Subcutaneous abdominal adipose tissue (tissue), 5 donors: Measurements from ENCODE around the gene DHRSX.
"Not testable (repeated sequence)": the region's sequence is repeated elsewhere in the genome, so short reads cannot be mapped to it uniquely, and the experiment has no call there.

ENCODE experiments used
- H3K27ac ChIP-seq: one replicate; pipeline ENCODE4 v1.7.0; 2013; ENCODE audit warnings: low read depth, mild to moderate bottlenecking, inconsistent platforms, low read length, moderate library complexity
- H3K27me3 ChIP-seq, 5 donors: one replicate each; pipeline ENCODE4 v1.7.0; 2013; ENCODE audit warnings: low read length in 5 of 5, inconsistent platforms in 1 of 5; ENCODE audit not compliant: control insufficient read depth in 5 of 5, insufficient read depth in 4 of 5
- H3K36me3 ChIP-seq, 5 donors: one replicate each; pipeline ENCODE4 v1.7.0; 2013; ENCODE audit warnings: low read length in 5 of 5; ENCODE audit not compliant: control insufficient read depth in 5 of 5, insufficient read depth in 5 of 5
- H3K4me1 ChIP-seq, 5 donors: one replicate each; pipeline ENCODE4 v1.7.0; 2013; ENCODE audit warnings: low read length in 5 of 5, mild to moderate bottlenecking in 3 of 5, moderate library complexity in 1 of 5; ENCODE audit not compliant: control insufficient read depth in 5 of 5, insufficient read depth in 5 of 5
- H3K4me3 ChIP-seq, 5 donors: one replicate each; pipeline ENCODE4 v1.7.0; 2013; ENCODE audit warnings: low read length in 5 of 5, low read depth in 1 of 5
- H3K9ac ChIP-seq, 5 donors: one replicate each; pipeline ENCODE4 v1.7.0; 2013; ENCODE audit warnings: low read length in 5 of 5, mild to moderate bottlenecking in 4 of 5, moderate library complexity in 3 of 5
- H3K9me3 ChIP-seq, 5 donors: one replicate each; pipeline ENCODE4 v1.7.0; 2013; ENCODE audit warnings: low read length in 5 of 5; ENCODE audit not compliant: control insufficient read depth in 5 of 5
- donor health status: healthy.
- donor health status: healthy.
- donor health status: healthy.
- donor health status: healthy.
- donor health status: healthy.

DHRSX gene

GRCh38 chrX:2284601-2285000, 216.2 kb downstream of the DHRSX start:
- Histone ChIP-seq H3K27me3 (no peaks in the 10 kb centered on the region), H3K4me1 (no peaks in the 10 kb centered on the region), H3K9me3 (no peaks in the 10 kb centered on the region), H3K4me3 (no peak overlapping the region), H3K9ac (no peak overlapping the region), H3K36me3 (peaks cover 9 to 31% (median 14%) of the 10 kb centered on the region in 5 donors), H3K27ac (no peak overlapping the region)

- Histone ChIP-seq H3K9ac (no peak overlapping the region), H3K4me1 (no peaks in the 10 kb centered on the region), H3K27me3 (no peaks in the 10 kb centered on the region)
Measured at GRCh38 chrX:2284133-2284532, 216.6 kb downstream of the DHRSX start.

GRCh38 chrX:2283111-2283859, 217.5 kb downstream of the DHRSX start:
- H3K4me3 ChIP-seq = no peak overlapping the region
- no peaks in the 10 kb centered on the region for H3K9me3 ChIP-seq
- H3K27me3 ChIP-seq = no peaks in the 10 kb centered on the region

More at GRCh38 chrX:2284133-2284532, 216.6 kb downstream of the DHRSX start:
- Histone ChIP-seq H3K4me3 (no peak overlapping the region), H3K36me3 (peaks cover 5 to 26% (median 11%) of the 10 kb centered on the region in 5 donors), H3K27ac (no peak overlapping the region), H3K9me3 (no peaks in the 10 kb centered on the region)

GRCh38 chrX:2282490-2283090, 218.2 kb downstream of the DHRSX start:
- Histone ChIP-seq H3K27me3 (no peaks in the 10 kb centered on the region), H3K27ac (no peak overlapping the region), H3K9ac (no peak overlapping the region), H3K36me3 (peaks cover 0 to 19% (median 3%) of the 10 kb centered on the region in 5 donors), H3K4me3 (no peak overlapping the region), H3K4me1 (no peaks in the 10 kb centered on the region), H3K9me3 (no peaks in the 10 kb centered on the region)

More at GRCh38 chrX:2283111-2283859, 217.5 kb downstream of the DHRSX start:
- H3K36me3 ChIP-seq = peaks cover 0 to 19% (median 6%) of the 10 kb centered on the region in 5 donors
- H3K9ac ChIP-seq = no peak overlapping the region
- H3K27ac ChIP-seq = no peak overlapping the region
- H3K4me1 ChIP-seq = no peaks in the 10 kb centered on the region

- Histone ChIP-seq H3K9ac (no peak overlapping the region), H3K9me3 (no peaks in the 10 kb centered on the region), H3K27me3 (no peaks in the 10 kb centered on the region), H3K4me1 (no peaks in the 10 kb centered on the region), H3K4me3 (no peak overlapping the region), H3K36me3 (peaks cover 0 to 7% (median 4%) of the 10 kb centered on the region in 5 donors), H3K27ac (no peak overlapping the region)
Measured at GRCh38 chrX:2272337-2272736, 228.4 kb downstream of the DHRSX start.

- not testable (repeated sequence) for H3K4me3 ChIP-seq, H3K9ac ChIP-seq, H3K4me1 ChIP-seq, H3K27me3 ChIP-seq, H3K27ac ChIP-seq, H3K9me3 ChIP-seq
- H3K36me3 ChIP-seq = peaks cover 0 to 12% (median 7%) of the 10 kb centered on the region in 5 donors
Measured at GRCh38 chrX:2271595-2271994, 229.2 kb downstream of the DHRSX start.

DNA sequence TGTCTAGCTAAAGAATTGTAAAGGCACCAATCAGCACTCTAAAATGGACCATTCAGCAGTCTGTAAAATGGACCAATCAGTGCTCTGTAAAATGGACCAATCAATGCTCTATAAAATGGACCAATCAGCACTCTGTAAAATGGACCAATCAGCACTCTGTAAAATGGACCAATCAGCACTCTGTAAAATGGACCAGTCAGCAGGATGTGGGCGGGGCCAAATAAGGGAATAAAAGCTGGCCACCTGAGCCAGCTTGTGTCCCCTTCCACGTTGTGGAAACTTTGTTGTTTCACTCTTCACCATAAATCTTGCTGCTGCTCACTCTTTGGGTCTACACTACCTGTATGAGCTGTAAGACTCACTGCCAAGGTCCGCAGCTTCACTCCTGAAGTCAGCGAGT, 230.0 kb downstream of the DHRSX start:
- H3K27me3 ChIP-seq, H3K4me3 ChIP-seq, H3K27ac ChIP-seq, H3K9me3 ChIP-seq, H3K4me1 ChIP-seq, H3K9ac ChIP-seq: not testable (repeated sequence)
- peaks cover 0 to 20% (median 15%) of the 10 kb centered on the region in 5 donors for H3K36me3 ChIP-seq

DNA sequence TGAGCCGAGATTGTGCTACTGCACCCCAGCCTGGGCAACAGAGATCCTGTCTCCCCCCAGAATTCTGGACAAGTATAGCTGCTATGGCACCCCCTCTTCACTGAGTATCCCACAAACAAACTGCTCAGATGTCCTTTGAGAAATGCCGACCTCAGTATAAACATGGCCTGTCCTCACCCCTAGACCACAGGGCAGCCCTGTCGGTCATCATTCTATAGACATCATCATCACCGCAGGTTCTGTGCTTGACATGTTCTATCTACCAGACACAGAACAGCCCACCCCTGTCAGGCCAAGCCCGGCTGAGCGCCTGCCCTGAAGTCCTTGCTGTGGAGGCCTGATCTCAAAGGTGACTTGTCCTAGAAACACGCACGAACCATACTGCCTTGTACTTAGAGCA, 232.9 kb downstream of the DHRSX start:
- H3K4me1 ChIP-seq = no peaks in the 10 kb centered on the region
- H3K27ac ChIP-seq = no peak overlapping the region
- no peaks in the 10 kb centered on the region for H3K27me3 ChIP-seq
- H3K36me3 ChIP-seq = peaks cover 0 to 27% (median 20%) of the 10 kb centered on the region in 5 donors
- no peak overlapping the region for H3K9ac ChIP-seq
- no peak overlapping the region for H3K4me3 ChIP-seq
- H3K9me3 ChIP-seq = no peaks in the 10 kb centered on the region

- H3K4me1 ChIP-seq = no peaks in the 10 kb centered on the region
Measured at GRCh38 chrX:2266445-2267349, 234.1 kb downstream of the DHRSX start.

More at GRCh38 chrX:2266445-2267349, 234.1 kb downstream of the DHRSX start:
- H3K36me3 ChIP-seq = peaks cover 0 to 34% (median 25%) of the 10 kb centered on the region in 5 donors
- no peaks in the 10 kb centered on the region for H3K9me3 ChIP-seq
- H3K9ac ChIP-seq = no peak overlapping the region
- no peak overlapping the region for H3K27ac ChIP-seq
- no peaks in the 10 kb centered on the region for H3K27me3 ChIP-seq
- H3K4me3 ChIP-seq = no peak overlapping the region
